Myocyte (in vitro differentiated cells): Measurements from ENCODE around the gene MS4A15. TPM values are rescaled to one million over a fixed set of nuclear protein-coding genes. Genes with fewer than 3 reads are reported as not detected.
A peak's percentile ranks its signal among the peaks of the same experiment; 100 is the strongest.
"Not testable (repeated sequence)": the region's sequence is repeated elsewhere in the genome, so short reads cannot be mapped to it uniquely, and the experiment has no call there.

Experiments
- DNase-seq: peaks from one replicate; pipeline ENCODE4 v3.0.0-alpha.2; 2012; ENCODE audit warnings: low read depth
- polyA plus RNA-seq: library from polyadenylated mRNA; unstranded; fragments of >200 nt; gene quantifications from one replicate; pipeline ENCODE4 v1.2.1, GENCODE V29; 2012; ENCODE audit warnings: missing spikeins
- total RNA-seq: library from RNA; depleted of rRNA; stranded (reverse); fragments of >200 nt; gene quantifications from 2 replicates; pipeline ENCODE4 v1.2.3, GENCODE V29; 2014

Gene MS4A15
- not detected in 2 replicates for total RNA-seq
- not detected for polyA plus RNA-seq

DNA sequence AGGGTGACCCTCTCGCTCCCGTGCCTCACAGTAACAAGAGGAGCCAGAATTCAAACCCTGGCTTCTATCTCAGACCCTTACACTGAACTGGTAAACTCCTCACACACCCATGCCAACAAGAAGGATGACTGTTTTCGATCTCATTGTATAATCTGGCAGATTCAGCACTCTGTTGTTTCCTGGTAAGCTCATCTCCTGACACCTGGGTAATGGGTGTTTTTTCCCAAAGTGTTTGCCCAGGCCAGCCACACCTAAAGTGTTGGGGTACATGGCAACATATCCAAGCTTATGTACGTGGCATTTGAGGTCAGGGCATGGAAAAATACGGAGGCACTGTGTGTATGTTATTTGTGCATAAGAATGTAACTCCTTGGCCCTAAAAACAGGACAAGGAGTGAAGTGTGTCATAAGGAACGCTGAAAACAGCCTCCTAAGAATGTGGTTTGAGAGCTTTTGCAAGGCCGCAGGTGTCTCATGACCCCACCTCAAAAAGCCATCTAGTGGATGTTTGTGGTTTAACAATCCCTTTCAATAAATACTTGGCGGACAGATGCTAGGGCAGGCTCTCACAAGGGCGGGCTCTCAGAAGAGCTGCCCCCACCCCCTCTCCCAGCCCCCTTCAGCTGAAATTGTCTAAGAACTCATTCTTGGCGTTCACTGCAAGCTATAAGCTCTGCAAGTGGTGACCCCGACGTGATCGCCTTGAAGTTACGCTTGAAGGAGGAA is at the start of gene MS4A15:
TSS of gene MS4A15 (plus strand) at position 561 of the 726 bp plus-strand sequence. CDS start 6,867 bp downstream, outside the sequence.
- peak; percentile 71 for DNase-seq

DNA sequence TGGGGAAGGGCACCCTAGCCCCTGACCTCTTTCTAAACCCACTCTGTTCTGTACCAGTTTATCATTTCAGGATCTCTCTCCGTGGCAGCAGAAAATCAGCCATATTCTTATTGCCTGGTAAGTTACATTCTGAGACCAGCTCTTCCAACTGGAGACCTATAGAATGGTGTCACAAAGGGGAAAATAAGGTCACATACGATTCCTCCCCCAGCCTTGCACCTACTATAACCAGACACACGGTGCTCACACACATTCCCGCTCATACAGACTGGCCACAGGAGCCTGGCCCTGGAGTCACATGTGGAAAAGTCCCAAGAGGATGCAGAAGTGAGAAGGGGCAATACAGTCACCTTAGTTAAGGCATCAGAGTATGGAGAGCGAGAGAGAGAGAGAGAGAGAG is 49.7 kb upstream of the MS4A15 start:
- no peak for DNase-seq

GRCh38 chr11:60710482-60710881 is 46.2 kb upstream of the MS4A15 start:
- peak; percentile 9 for DNase-seq

DNA sequence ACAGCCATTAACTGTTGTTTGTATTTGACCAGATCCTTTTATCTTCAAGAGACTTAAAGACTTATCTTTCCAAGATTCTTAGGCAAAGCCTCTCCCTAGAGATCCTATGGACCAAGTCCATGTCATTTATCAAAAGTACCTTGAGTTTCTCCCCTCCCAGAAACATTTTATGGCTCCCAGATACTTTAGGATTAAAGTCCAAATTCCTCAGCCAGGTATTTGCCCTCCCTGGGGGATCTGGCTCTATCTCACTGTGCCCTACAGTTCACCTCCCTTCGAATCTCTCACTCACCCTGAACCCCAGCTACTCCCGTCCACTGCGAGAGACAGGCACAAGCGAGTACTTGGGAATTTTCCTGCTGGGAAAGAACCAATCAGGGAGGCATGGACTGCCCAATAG is 45.4 kb upstream of the MS4A15 start:
- DNase-seq: no peak

DNA sequence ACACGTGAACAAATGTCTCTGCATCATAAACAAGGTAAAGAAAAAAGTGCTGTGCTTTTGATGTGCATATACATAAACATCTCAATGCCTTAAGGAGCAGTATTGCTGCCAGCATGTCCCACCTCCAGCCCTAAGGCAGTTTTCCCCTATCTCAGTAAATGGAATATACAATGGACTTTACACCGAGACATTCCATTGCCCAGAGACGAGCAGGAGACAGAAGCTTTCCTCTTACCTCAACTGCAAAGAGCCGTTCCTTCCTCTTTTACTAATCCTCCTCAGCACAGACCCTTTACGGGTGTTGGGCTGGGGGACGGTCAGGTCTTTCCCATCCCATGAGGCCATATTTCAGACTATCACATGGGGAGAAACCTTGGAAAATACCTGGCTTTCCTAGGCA is 43.2 kb upstream of the MS4A15 start:
- not testable (repeated sequence) for DNase-seq

- no peak for DNase-seq
Observed at GRCh38 chr11:60717956-60718355, 38.7 kb upstream of the MS4A15 start.

DNA sequence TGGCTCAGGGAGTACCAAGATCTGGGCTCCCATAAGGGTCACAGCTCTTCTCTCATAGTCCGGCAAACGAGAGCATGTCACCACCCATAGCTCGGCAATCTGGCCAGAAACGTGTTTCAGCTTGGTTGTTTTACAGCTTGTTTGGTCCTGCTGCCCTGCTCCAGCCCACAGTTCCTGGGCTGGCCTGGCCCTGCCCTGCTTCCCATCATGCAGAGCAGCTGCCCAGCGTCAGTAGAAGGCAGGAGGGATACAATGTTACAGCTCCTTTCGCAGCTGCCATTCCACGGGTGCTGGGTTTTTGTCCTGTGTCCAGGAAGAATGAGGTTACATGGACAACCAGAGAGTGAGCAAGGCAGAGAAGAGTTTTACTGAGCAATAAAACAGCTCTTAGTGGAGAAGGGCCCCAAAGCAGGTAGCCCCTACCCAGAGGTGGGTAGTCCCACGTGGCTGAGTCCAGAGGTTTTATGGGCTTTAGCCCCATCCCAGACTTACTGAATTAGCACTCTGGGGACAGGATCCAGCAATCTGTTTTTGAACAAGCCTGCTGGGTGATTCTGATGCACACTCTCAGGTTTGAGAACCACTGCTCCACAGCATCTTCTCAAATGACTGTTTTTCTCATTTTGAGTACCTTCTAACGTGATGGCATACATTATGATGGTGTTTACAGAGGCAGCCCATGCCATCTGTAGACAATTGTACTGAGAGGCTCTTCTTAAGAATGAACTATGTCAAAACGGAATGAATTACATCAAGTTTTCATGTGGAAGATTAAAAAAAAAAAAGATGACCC is 37.9 kb upstream of the MS4A15 start:
- DNase-seq: no peak

DNA sequence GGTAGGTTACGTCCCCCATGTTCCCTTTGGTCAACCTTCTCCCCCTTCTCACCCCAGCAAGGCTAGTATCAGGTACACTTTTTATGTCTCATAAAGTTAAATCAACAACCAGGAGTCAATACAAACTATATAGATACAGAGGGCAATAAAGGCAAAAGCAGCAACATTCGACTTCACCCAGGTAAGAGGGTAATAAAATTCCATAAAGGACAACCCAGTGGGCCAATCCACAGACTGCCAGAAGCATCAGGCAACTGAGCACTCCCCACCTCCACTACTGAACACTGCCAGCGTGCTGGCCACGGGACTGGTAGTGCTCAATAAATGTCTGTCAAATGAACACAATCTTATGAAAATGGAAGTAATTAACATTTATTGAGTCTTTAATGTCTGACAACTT is 37.3 kb upstream of the MS4A15 start:
- DNase-seq: no peak

GRCh38 chr11:60720460-60720859 is 36.2 kb upstream of the MS4A15 start:
- no peak for DNase-seq

- no peak for DNase-seq
Observed at GRCh38 chr11:60724420-60724819, 32.2 kb upstream of the MS4A15 start, which contains the start of gene MS4A18. Gene MS4A18 (plus strand): TSS chr11:60724720.

- DNase-seq: no peak
Observed at GRCh38 chr11:60725592-60725991, 31.1 kb upstream of the MS4A15 start.

GRCh38 chr11:60731586-60731985 is 25.1 kb upstream of the MS4A15 start:
- no peak for DNase-seq

DNA sequence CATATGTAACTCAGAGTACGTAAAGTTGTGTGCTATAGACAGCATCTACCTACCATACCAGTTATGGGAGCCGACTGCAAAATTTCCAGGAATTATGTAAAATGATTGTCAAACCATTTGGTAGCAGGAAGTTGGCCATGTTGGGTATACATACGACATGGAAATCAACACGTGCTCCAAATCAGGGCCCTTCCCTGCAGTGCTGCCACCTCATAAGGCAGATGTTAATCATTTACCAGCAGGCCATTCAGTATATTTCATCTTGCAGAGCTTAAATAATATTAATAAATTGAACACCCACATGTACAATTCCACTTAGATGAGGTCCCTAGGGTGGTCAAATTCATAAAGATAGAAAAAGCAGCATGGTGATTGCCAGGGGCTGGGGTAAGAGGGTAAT is 22.4 kb upstream of the MS4A15 start:
- DNase-seq: no peak

- no peak for DNase-seq
Observed at GRCh38 chr11:60739114-60739513, 17.6 kb upstream of the MS4A15 start.

- no peak for DNase-seq
Observed at GRCh38 chr11:60740573-60740972, 16.1 kb upstream of the MS4A15 start.

DNA sequence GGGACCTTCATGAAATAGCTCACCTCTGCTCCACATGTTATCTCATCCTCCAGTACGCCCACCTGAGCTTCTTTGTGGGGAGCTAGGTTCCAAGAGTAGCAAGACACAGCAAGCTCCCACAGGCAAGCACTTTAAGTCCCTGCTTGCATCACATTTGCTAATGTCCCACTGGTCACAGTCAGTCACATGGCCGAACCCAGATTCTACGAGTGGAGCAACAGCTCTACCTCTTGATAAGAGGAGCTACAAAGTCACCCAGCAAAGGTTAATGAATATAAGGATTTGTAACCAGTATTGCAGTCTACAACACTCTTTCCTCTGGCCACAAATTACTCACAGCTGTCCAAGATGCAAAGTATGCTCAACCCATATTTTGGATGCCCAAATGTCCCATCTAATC is 15.2 kb upstream of the MS4A15 start:
- DNase-seq: no peak

- DNase-seq: no peak
Observed at GRCh38 chr11:60743058-60743457, 13.6 kb upstream of the MS4A15 start.

DNA sequence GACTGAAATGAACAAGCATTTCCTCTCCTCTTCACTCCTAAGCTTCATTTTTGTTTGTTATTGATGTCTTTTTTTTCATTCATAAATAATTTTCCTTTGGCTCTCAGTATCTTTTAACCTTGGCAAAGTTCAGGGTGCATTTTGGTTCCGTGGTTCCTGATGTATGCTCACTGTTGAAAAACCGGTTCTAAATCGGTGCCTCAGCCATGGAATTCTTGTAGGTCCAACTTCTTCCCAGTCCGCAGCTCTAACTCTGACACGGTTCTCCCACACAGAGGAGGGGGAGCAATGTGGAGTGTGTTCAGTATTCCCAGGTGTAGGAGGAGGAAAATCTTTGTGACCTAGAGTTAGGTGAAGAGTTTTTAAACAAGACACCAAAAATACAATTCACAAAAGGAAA is 12.6 kb upstream of the MS4A15 start:
- no peak for DNase-seq

- DNase-seq: no peak
Observed at GRCh38 chr11:60747359-60747873, 9.3 kb upstream of the MS4A15 start.

GRCh38 chr11:60748225-60748624 is 8.4 kb upstream of the MS4A15 start:
- DNase-seq: no peak

GRCh38 chr11:60748821-60749220 is 7.8 kb upstream of the MS4A15 start:
- DNase-seq: no peak

GRCh38 chr11:60750911-60751310 is 5.8 kb upstream of the MS4A15 start:
- DNase-seq: no peak
